Osteoblast (primary cell): ENCODE results near the gene POFUT1. TPM values are rescaled to one million over a fixed set of nuclear protein-coding genes. Genes with fewer than 3 reads are reported as not detected.
A peak's percentile ranks its signal among the peaks of the same experiment; 100 is the strongest.

Source experiments
- DNase-seq: peaks from one replicate; pipeline ENCODE4 v3.0.0; 2011; ENCODE audit warnings: low spot score, mixed read lengths; ENCODE audit not compliant: insufficient read length; ENCODE audit errors: missing footprints
- H2AFZ ChIP-seq: 2 replicates; pipeline ENCODE4 v1.6.0; 2011; ENCODE audit warnings: mild to moderate bottlenecking, low read length
- H3K27ac ChIP-seq: 2 replicates; pipeline ENCODE4 v1.5.1; 2011; ENCODE audit warnings: mild to moderate bottlenecking, low read depth, low read length, moderate library complexity
- H3K27me3 ChIP-seq: 2 replicates; pipeline ENCODE4 v1.6.0; 2012; ENCODE audit warnings: mild to moderate bottlenecking, control low read depth, inconsistent platforms, low read length, moderate library complexity; ENCODE audit not compliant: insufficient read depth
- H3K36me3 ChIP-seq: 2 replicates; pipeline ENCODE4 v1.5.1; 2011; ENCODE audit warnings: mild to moderate bottlenecking, low read length, control low read depth, moderate library complexity; ENCODE audit not compliant: insufficient read depth
- H3K4me1 ChIP-seq: 2 replicates; pipeline ENCODE4 v1.5.1; 2011; ENCODE audit warnings: mild to moderate bottlenecking, low read length, control low read depth, moderate library complexity; ENCODE audit not compliant: insufficient read depth
- H3K4me2 ChIP-seq: 2 replicates; pipeline ENCODE4 v1.6.0; 2011; ENCODE audit warnings: mild to moderate bottlenecking, low read length; ENCODE audit not compliant: insufficient read depth
- H3K4me3 ChIP-seq: fragments of 200-600 bp; sonication (generic); 3 replicates; pipeline ENCODE4 v1.5.1; 2012; ENCODE audit warnings: mild to moderate bottlenecking, low read length, inconsistent platforms; ENCODE audit not compliant: insufficient read depth
- H3K79me2 ChIP-seq: 2 replicates; pipeline ENCODE4 v1.6.0; 2012; ENCODE audit warnings: mild to moderate bottlenecking, low read length, control low read depth, inconsistent platforms; ENCODE audit not compliant: insufficient read depth
- H3K9me3 ChIP-seq: 2 replicates; pipeline ENCODE4 v1.5.1; 2011; ENCODE audit warnings: low read depth, low read length, control low read depth
- H4K20me1 ChIP-seq: 2 replicates; pipeline ENCODE4 v1.6.0; 2012; ENCODE audit warnings: mild to moderate bottlenecking, low read length, control low read depth; ENCODE audit not compliant: insufficient read depth
- total RNA-seq: library from RNA; depleted of rRNA; stranded (reverse); fragments of >200 nt; gene quantifications from 2 replicates; pipeline ENCODE4 v1.2.3, GENCODE V29; 2012
- TF ChIP-seq, protein P1 (sequence below): IDR thresholded peaks from 2 replicates; pipeline ENCODE4 v1.5.1; 2011; ENCODE audit warnings: mild to moderate bottlenecking, low read depth, low read length, moderate library complexity; ENCODE audit errors: extremely low read depth

POFUT1 gene
- total RNA-seq, 1 donor, result 40.9 TPM

DNA sequence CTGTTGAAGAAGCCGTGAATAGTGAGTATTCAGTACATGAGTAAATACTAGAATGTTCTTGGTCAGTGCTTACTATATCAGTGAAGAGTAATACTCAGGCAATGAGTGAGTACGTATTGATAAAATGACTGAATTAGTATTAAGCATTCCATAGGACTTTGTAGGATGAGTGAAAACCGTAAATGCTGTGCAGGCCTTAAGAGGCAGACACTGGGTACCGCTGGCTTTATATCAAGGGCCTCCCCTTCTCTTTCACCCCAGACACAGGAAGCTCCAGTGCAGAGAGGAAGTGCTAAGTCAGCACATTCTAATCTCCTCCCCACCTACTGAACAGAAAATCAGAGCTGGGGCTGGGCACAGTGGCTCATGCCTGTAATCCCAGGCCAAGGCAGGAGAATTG lies 24.2 kb downstream of the POFUT1 start:
- TF ChIP-seq, protein P1, sequence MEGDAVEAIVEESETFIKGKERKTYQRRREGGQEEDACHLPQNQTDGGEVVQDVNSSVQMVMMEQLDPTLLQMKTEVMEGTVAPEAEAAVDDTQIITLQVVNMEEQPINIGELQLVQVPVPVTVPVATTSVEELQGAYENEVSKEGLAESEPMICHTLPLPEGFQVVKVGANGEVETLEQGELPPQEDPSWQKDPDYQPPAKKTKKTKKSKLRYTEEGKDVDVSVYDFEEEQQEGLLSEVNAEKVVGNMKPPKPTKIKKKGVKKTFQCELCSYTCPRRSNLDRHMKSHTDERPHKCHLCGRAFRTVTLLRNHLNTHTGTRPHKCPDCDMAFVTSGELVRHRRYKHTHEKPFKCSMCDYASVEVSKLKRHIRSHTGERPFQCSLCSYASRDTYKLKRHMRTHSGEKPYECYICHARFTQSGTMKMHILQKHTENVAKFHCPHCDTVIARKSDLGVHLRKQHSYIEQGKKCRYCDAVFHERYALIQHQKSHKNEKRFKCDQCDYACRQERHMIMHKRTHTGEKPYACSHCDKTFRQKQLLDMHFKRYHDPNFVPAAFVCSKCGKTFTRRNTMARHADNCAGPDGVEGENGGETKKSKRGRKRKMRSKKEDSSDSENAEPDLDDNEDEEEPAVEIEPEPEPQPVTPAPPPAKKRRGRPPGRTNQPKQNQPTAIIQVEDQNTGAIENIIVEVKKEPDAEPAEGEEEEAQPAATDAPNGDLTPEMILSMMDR, result no peak
- Histone ChIP-seq H3K4me1 (no peaks in the 10 kb centered on the region), H3K4me2 (no peak overlapping the region), H3K9me3 (no peaks in the 10 kb centered on the region), H3K4me3 (no peak overlapping the region), H3K36me3 (peaks cover 64% of the 10 kb centered on the region), H3K27ac (no peak overlapping the region), H3K79me2 (no peaks in the 10 kb centered on the region), H3K27me3 (no peaks in the 10 kb centered on the region), H4K20me1 (no peaks in the 10 kb centered on the region), H2AFZ (no peak overlapping the region)
- DNase-seq, result peak; percentile 38

DNA sequence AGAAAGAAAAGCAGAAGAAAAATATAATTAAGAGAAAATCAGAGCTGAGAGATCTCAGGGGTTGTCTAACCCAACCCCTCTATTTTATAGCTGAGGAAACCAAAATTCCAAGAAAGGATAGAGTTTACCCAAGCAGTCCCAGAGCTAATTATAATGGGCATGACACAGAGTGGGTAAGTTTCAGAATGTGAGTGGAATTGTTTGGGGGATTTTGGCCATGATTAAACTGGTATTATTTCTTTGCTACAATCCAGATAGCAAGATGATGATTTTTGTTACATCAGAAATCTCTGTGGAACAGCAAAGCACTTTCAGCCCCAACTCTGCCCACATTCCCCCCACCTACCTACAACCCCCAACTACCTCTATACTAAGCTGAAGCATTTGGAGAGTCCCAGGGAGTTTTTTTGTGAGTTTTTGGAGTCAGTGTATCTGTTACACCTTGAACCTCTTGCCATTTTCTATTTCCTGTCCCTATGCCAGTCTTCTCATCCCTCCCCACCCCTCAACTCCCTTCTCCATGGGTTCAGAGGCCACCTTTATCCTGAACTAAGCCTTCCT lies 24.7 kb downstream of the POFUT1 start:
- no peaks in the 10 kb centered on the region for H4K20me1 ChIP-seq
- no peak overlapping the region for H3K4me2 ChIP-seq
- no peaks in the 10 kb centered on the region for H3K79me2 ChIP-seq
- H3K27me3 ChIP-seq, result no peaks in the 10 kb centered on the region
- DNase-seq, result peak; percentile 29
- H3K27ac ChIP-seq, result no peak overlapping the region
- H2AFZ ChIP-seq, result no peak overlapping the region
- TF ChIP-seq, protein P1, result no peak
- H3K4me1 ChIP-seq, result no peaks in the 10 kb centered on the region
- H3K9me3 ChIP-seq, result no peaks in the 10 kb centered on the region
- H3K36me3 ChIP-seq, result peaks cover 64% of the 10 kb centered on the region
- H3K4me3 ChIP-seq, result no peak overlapping the region

DNA sequence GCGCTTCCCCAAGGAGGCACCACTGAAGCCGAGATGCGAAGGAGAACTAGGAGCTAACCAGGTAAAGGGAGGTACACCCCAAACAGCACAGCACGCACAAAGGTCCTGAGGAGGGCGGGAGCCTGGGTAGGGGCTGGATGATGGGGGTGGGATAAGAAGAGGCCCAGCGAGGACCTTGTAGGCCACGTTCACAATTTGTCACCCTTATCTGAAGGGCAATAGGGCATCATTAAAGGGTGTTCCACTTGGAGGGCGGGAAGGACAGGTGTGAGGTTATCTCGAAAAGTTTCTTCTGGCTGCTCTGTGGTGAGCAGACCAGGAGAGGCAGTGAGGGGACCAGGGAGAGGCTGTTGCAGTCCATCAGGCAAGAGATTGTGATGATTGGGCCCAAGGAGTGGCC lies 25.6 kb downstream of the POFUT1 start:
- Histone ChIP-seq H3K4me3 (no peak overlapping the region), H3K36me3 (peaks cover 57% of the 10 kb centered on the region), H3K79me2 (no peaks in the 10 kb centered on the region), H3K27me3 (no peaks in the 10 kb centered on the region), H3K4me1 (no peaks in the 10 kb centered on the region), H4K20me1 (no peaks in the 10 kb centered on the region), H3K4me2 (no peak overlapping the region), H3K27ac (no peak overlapping the region), H2AFZ (no peak overlapping the region), H3K9me3 (no peaks in the 10 kb centered on the region)
- peak; percentile 37 for DNase-seq
- TF ChIP-seq, protein P1, result no peak

DNA sequence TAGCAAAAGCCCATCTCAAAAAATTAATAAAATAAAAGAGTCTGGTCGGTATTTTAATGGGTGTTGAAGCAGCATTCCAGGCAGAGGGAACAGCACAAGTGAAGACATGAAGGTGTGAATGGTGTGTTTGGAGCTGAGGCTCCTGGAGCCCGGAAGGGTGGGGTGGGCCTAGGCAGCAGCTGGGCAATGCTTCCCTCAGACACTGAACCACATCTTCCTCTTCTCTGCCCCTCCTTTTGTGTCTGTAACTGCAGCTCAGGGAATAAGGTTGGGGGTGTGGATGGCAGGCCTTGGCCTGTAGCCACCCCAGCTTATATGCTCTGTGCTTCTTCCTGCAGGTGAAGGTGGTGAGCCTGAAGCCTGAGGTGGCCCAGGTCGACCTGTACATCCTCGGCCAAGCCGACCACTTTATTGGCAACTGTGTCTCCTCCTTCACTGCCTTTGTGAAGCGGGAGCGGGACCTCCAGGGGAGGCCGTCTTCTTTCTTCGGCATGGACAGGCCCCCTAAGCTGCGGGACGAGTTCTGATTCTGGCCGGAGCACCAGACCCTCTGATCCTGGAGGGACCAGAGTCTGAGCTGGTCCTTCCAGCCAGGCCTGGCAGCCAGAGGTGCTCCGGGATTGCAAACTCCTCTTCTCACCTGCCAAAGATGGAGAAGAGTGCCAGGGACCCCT lies 26.6 kb downstream of the POFUT1 start:
- Histone ChIP-seq H3K36me3 (peaks cover 52% of the 10 kb centered on the region), H4K20me1 (no peaks in the 10 kb centered on the region), H3K27me3 (no peaks in the 10 kb centered on the region), H3K9me3 (no peaks in the 10 kb centered on the region), H3K4me3 (no peak overlapping the region), H3K4me1 (peaks cover 6% of the 10 kb centered on the region), H3K79me2 (no peaks in the 10 kb centered on the region), H2AFZ (no peak overlapping the region), H3K27ac (no peak overlapping the region), H3K4me2 (no peak overlapping the region)
- TF ChIP-seq, protein P1, result no peak
- no peak for DNase-seq
